ENCODE results near the gene MELK. TPM values are rescaled to one million over a fixed set of nuclear protein-coding genes. Genes with fewer than 3 reads are reported as not detected.

Gene MELK
- total and polyA plus RNA-seq, 2 donors (not counting 3 experiments of a cell fraction or from before 2014, with no cell fraction given), result 19.1 to 52.1 TPM

- no peaks in the 10 kb centered on the region for H3K79me2 ChIP-seq (ENCODE audit: control insufficient read depth, insufficient read depth, low read length)
- no peaks in the 10 kb centered on the region for H3K4me1 ChIP-seq (ENCODE audit: control insufficient read depth, extremely low read depth, insufficient read depth, low read length)
- no peak for TF ChIP-seq GATA2 (IDR thresholded peaks at IDR 0.05; ENCODE audit: insufficient read depth, insufficient read length, low read depth, low read length)
- TF ChIP-seq EZH2 (IDR thresholded peaks at IDR 0.05; ENCODE audit: borderline replicate concordance, low read depth, low read length, severe bottlenecking), result no peak
- no peak for TF ChIP-seq JUN (IDR thresholded peaks at IDR 0.05; ENCODE audit: borderline replicate concordance, insufficient read depth, insufficient read length, low read depth)
- no peak for TF ChIP-seq POLR2A (IDR thresholded peaks at IDR 0.05; ENCODE audit: low read depth, low read length)
- TF ChIP-seq MYC (IDR thresholded peaks at IDR 0.05; ENCODE audit: low read depth, low read length), result no peak
- TF ChIP-seq, protein P1, sequence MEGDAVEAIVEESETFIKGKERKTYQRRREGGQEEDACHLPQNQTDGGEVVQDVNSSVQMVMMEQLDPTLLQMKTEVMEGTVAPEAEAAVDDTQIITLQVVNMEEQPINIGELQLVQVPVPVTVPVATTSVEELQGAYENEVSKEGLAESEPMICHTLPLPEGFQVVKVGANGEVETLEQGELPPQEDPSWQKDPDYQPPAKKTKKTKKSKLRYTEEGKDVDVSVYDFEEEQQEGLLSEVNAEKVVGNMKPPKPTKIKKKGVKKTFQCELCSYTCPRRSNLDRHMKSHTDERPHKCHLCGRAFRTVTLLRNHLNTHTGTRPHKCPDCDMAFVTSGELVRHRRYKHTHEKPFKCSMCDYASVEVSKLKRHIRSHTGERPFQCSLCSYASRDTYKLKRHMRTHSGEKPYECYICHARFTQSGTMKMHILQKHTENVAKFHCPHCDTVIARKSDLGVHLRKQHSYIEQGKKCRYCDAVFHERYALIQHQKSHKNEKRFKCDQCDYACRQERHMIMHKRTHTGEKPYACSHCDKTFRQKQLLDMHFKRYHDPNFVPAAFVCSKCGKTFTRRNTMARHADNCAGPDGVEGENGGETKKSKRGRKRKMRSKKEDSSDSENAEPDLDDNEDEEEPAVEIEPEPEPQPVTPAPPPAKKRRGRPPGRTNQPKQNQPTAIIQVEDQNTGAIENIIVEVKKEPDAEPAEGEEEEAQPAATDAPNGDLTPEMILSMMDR (IDR thresholded peaks at IDR 0.05; ENCODE audit: extremely low read depth in 1 of 2, insufficient read depth in 1 of 2, low read depth in 1 of 2, low read length in 2 of 2), result no peak
- no peak for TF ChIP-seq MAX (IDR thresholded peaks at IDR 0.05; ENCODE audit: insufficient read depth, insufficient read length)
- TF ChIP-seq FOS (IDR thresholded peaks at IDR 0.05; ENCODE audit: borderline replicate concordance, insufficient read depth, low read length), result no peak
- TF ChIP-seq POLR2AphosphoS5 (IDR thresholded peaks at IDR 0.05; ENCODE audit: insufficient read depth, low read depth, low read length), result no peak
- H3K4me3 ChIP-seq (replicated peaks in 1 of 3; ENCODE audit: insufficient read depth in 1 of 3, low read depth in 1 of 3, low read length in 3 of 3), result no peak overlapping the region
- no peak overlapping the region for H3K27ac ChIP-seq (ENCODE audit: insufficient read depth, low read depth, low read length)
- FAIRE-seq (no peak), DNase-seq (ENCODE audit: low read depth, low spot score) (no peak)
- POLR2A ChIA-PET, result no interaction called here
- H3K36me3 ChIP-seq (ENCODE audit: control insufficient read depth in 2 of 2, extremely low read depth in 1 of 2, insufficient read depth in 2 of 2, low read length in 2 of 2), result no peaks in the 10 kb centered on the region
- CTCF ChIA-PET, result interaction anchor here (1.4 to 1.6 kb wide), 3 partner anchors 8 to 81 kb away, joined by 3 to 4 read pairs (median 3); no protein-coding TSS in a partner anchor
- no peak overlapping the region for H2AFZ ChIP-seq (ENCODE audit: low read depth, low read length)
- intact Hi-C loops (cut with micrococcal nuclease) (no loop called here), dilution Hi-C loops (cut with MboI; ENCODE audit: extremely low pct_ligation_motif_present, low sequenced_read_pairs) (no loop called here)
- H3K9ac ChIP-seq (replicated peaks; ENCODE audit: extremely low read depth, insufficient read depth, low read length), result no peak overlapping the region
- peaks cover 15 to 31% of the 10 kb centered on the region in 2 experiments for H3K27me3 ChIP-seq (ENCODE audit: control insufficient read depth in 2 of 2, insufficient read depth in 2 of 2, low read length in 2 of 2)
- H4K20me1 ChIP-seq (replicated peaks; ENCODE audit: control insufficient read depth, extremely low read depth, insufficient read depth, low read length), result no peaks in the 10 kb centered on the region
- no TSS peak for BruUV-seq (replicated peaks)
- no peaks in the 10 kb centered on the region for H3K9me1 ChIP-seq (replicated peaks; ENCODE audit: control insufficient read depth, extremely low read depth, insufficient read depth, low read length)
- no peak overlapping the region for H3K4me2 ChIP-seq (ENCODE audit: insufficient read depth, low read length)
- H3K9me3 ChIP-seq (replicated peaks; ENCODE audit: control insufficient read depth, insufficient read depth, low read length), result no peaks in the 10 kb centered on the region
Observed at GRCh38 chr9:36713515-36714490, 141.1 kb downstream of the MELK start.

Data from endothelial cell of umbilical vein (primary cell).